Stimulated activated CD8-positive, alpha-beta memory T cell treated with anti-CD3 and anti-CD28 coated beads, Interleukin-2, amount 100 ng/mL, for 48 hours (primary cell): ENCODE results near the gene SAFB.
"Not testable (repeated sequence)": the region's sequence is repeated elsewhere in the genome, so short reads cannot be mapped to it uniquely, and the experiment has no call there.

ENCODE experiments used
- DNase-seq, 2 donors: peaks; one replicate each; pipeline ENCODE4 v3.0.0-alpha.2; 2020; ENCODE audit warnings: low read depth in 2 of 2

The SAFB gene

GRCh38 chr19:5697022-5697889 lies 74.4 kb downstream of the SAFB start:
- no peak for DNase-seq

- DNase-seq: no peak
These were observed 75.2 kb downstream of the SAFB start for GRCh38 chr19:5697890-5698634.

- no peak for DNase-seq
These were observed 75.9 kb downstream of the SAFB start for GRCh38 chr19:5698635-5699422.

GRCh38 chr19:5700455-5701092 lies 77.7 kb downstream of the SAFB start:
- DNase-seq: no peak

- not testable (repeated sequence) for DNase-seq
These were observed 79.1 kb downstream of the SAFB start for GRCh38 chr19:5702053-5702410.

- no peak for DNase-seq
These were observed 81.2 kb downstream of the SAFB start for GRCh38 chr19:5703819-5704818.

GRCh38 chr19:5705552-5705951 lies 82.7 kb downstream of the SAFB start:
- no peak for DNase-seq

GRCh38 chr19:5706876-5707573 lies 84.1 kb downstream of the SAFB start:
- DNase-seq: no peak

- no peak for DNase-seq
These were observed 85.0 kb downstream of the SAFB start for GRCh38 chr19:5707576-5708575.

- DNase-seq: no peak
These were observed 88.1 kb downstream of the SAFB start for GRCh38 chr19:5711025-5711424.

GRCh38 chr19:5711713-5712161 lies 88.9 kb downstream of the SAFB start:
- DNase-seq: no peak

- no peak for DNase-seq
These were observed 90.3 kb downstream of the SAFB start for GRCh38 chr19:5713228-5713627.

GRCh38 chr19:5714816-5715215 lies 91.9 kb downstream of the SAFB start:
- DNase-seq: no peak

GRCh38 chr19:5717215-5717935 lies 94.5 kb downstream of the SAFB start:
- no peak for DNase-seq
